ENCODE results near the gene HIGD1A. TPM values are rescaled to one million over a fixed set of nuclear protein-coding genes. Genes with fewer than 3 reads are reported as not detected.

HIGD1A gene
- total RNA-seq, 1 donor from 2014 or later, result 150 TPM

DNA sequence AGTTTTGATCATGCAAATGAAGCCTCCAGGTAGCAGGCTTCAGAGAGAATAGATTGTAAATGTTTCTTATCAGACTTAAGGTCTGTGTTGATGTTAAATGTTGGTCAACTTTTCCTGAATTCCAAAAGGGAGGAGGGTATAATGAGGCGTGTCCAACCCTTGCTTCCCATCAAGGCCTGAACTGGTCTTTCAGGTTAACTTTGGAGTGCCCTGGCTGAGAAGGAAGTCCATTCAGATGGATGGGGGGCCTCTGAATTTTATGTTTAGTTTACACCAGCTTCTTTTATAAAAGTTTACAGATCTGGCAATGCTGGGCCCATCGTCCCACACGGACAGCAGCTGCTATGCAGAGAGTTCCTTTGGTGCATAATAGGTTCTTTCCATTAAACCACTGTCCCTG is 40.2 kb downstream of the HIGD1A start:
- H3K4me1 Mint-ChIP-seq (ENCODE audit: low read depth, unreplicated experiment), result no peaks in the 10 kb centered on the region
- Histone ChIP-seq H3K79me2 (ENCODE audit: insufficient read depth, low read length) (no peaks in the 10 kb centered on the region), H3K4me2 (ENCODE audit: low read length) (no peak overlapping the region), H2AFZ (ENCODE audit: low read depth, low read length) (no peak overlapping the region), H3K36me3 (ENCODE audit: insufficient read depth, low read length) (no peaks in the 10 kb centered on the region), H4K20me1 (ENCODE audit: insufficient read depth, low read length) (no peaks in the 10 kb centered on the region), H3K9ac (ENCODE audit: low read length) (no peak overlapping the region), H3K27ac (ENCODE audit: low read depth, low read length) (no peak overlapping the region), H3K9me3 (ENCODE audit: insufficient read depth, low read depth, low read length) (no peaks in the 10 kb centered on the region), H3K4me3 (ENCODE audit: insufficient read depth, low read depth, low read length) (no peak overlapping the region), H3K27me3 (ENCODE audit: insufficient read depth, low read length) (no peaks in the 10 kb centered on the region), H3K4me1 (ENCODE audit: insufficient read depth, low read length) (no peaks in the 10 kb centered on the region)
- H3K4me3 Mint-ChIP-seq (ENCODE audit: unreplicated experiment), result no peak overlapping the region
- no peak for FAIRE-seq
- no peaks in the 10 kb centered on the region for H3K9me3 Mint-ChIP-seq (ENCODE audit: unreplicated experiment)
- H3K36me3 Mint-ChIP-seq (ENCODE audit: low read depth, unreplicated experiment), result no peaks in the 10 kb centered on the region
- H3K27me3 Mint-ChIP-seq (ENCODE audit: low read depth, unreplicated experiment), result peaks cover 6% of the 10 kb centered on the region
- TF ChIP-seq, protein P1, sequence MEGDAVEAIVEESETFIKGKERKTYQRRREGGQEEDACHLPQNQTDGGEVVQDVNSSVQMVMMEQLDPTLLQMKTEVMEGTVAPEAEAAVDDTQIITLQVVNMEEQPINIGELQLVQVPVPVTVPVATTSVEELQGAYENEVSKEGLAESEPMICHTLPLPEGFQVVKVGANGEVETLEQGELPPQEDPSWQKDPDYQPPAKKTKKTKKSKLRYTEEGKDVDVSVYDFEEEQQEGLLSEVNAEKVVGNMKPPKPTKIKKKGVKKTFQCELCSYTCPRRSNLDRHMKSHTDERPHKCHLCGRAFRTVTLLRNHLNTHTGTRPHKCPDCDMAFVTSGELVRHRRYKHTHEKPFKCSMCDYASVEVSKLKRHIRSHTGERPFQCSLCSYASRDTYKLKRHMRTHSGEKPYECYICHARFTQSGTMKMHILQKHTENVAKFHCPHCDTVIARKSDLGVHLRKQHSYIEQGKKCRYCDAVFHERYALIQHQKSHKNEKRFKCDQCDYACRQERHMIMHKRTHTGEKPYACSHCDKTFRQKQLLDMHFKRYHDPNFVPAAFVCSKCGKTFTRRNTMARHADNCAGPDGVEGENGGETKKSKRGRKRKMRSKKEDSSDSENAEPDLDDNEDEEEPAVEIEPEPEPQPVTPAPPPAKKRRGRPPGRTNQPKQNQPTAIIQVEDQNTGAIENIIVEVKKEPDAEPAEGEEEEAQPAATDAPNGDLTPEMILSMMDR (IDR thresholded peaks at IDR 0.05; ENCODE audit: insufficient read depth, low read depth, low read length), result no peak
- no peak for TF ChIP-seq EZH2 (IDR thresholded peaks at IDR 0.05; ENCODE audit: insufficient read depth, low read length)
- H3K27ac Mint-ChIP-seq (ENCODE audit: unreplicated experiment), result no peak overlapping the region
- DNase-seq (ENCODE audit: low read depth), result no peak

DNA sequence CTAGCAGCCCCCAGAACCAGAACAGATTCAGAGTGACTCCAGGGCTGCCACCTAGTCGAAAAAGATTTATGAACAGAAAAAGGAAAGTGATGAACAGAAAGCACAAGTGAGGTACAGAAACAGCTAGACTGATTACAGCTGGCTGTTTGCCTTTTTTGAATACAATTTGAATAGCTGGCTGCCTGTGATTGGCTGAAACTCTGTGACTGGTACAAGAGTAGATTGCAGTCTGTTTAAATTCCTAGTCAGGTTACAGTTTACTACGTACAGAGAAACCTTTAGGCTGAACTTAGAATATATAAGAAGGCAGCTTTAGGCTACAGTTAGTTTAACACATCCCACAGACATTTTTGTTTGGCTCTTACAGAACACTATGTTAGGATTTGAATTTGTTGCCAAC is 41.3 kb downstream of the HIGD1A start:
- H3K4me1 ChIP-seq (ENCODE audit: insufficient read depth, low read length), result no peaks in the 10 kb centered on the region
- H2AFZ ChIP-seq (ENCODE audit: low read depth, low read length), result no peak overlapping the region
- no peak overlapping the region for H3K9ac ChIP-seq (ENCODE audit: low read length)
- H4K20me1 ChIP-seq (ENCODE audit: insufficient read depth, low read length), result no peaks in the 10 kb centered on the region
- H3K36me3 Mint-ChIP-seq (ENCODE audit: low read depth, unreplicated experiment), result no peaks in the 10 kb centered on the region
- no peak for TF ChIP-seq EZH2 (IDR thresholded peaks at IDR 0.05; ENCODE audit: insufficient read depth, low read length)
- TF ChIP-seq, protein P1 (IDR thresholded peaks at IDR 0.05; ENCODE audit: insufficient read depth, low read depth, low read length), result no peak
- H3K27ac ChIP-seq (ENCODE audit: low read depth, low read length), result no peak overlapping the region
- no peaks in the 10 kb centered on the region for H3K4me1 Mint-ChIP-seq (ENCODE audit: low read depth, unreplicated experiment)
- peak; percentile 44 for DNase-seq (ENCODE audit: low read depth)
- no peak for FAIRE-seq
- H3K4me3 ChIP-seq (ENCODE audit: insufficient read depth, low read depth, low read length), result no peak overlapping the region
- H3K27me3 Mint-ChIP-seq (ENCODE audit: low read depth, unreplicated experiment), result peaks cover 13% of the 10 kb centered on the region
- H3K36me3 ChIP-seq (ENCODE audit: insufficient read depth, low read length), result no peaks in the 10 kb centered on the region
- no peak overlapping the region for H3K27ac Mint-ChIP-seq (ENCODE audit: unreplicated experiment)
- H3K4me3 Mint-ChIP-seq (ENCODE audit: unreplicated experiment), result no peak overlapping the region
- no peaks in the 10 kb centered on the region for H3K79me2 ChIP-seq (ENCODE audit: insufficient read depth, low read length)
- H3K9me3 ChIP-seq (ENCODE audit: insufficient read depth, low read depth, low read length), result no peaks in the 10 kb centered on the region
- no peaks in the 10 kb centered on the region for H3K9me3 Mint-ChIP-seq (ENCODE audit: unreplicated experiment)
- H3K27me3 ChIP-seq (ENCODE audit: insufficient read depth, low read length), result peaks cover 4% of the 10 kb centered on the region
- no peak overlapping the region for H3K4me2 ChIP-seq (ENCODE audit: low read length)

DNA sequence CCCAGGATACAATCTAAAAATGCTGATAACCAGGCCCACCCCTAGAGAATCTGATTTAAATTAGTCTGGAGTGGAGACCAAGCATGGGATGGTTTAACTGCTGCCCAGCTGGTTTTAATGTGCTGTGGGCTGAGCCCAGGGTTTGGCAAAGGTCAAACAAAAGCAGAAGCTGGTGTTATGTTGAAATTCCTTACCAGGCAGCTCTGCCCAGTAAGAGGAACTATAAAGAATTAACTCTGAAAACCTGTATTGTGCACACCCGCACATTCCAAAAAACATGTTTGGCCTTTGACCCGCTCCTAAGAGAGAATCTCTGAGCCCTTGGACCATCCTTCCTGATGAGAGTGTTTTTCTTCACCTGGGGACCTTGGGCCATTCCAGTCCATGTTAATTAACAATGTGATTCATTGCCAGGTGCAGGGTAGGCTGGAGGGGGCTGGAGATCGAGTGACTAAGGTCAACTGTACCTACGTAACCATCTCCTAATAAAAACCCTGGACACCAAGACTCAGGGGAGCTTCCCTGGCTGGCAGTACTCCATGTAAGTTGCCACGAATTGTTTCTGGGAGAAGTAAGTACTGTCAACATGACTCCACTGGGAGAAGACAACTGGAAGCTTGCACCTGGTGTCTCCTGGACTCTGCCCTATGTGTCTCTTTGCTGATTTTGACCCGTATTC is 42.1 kb downstream of the HIGD1A start:
- Mint-ChIP-seq H3K4me1 (ENCODE audit: low read depth, unreplicated experiment) (no peaks in the 10 kb centered on the region), H3K9me3 (ENCODE audit: unreplicated experiment) (no peaks in the 10 kb centered on the region), H3K36me3 (ENCODE audit: low read depth, unreplicated experiment) (no peaks in the 10 kb centered on the region), H3K4me3 (ENCODE audit: unreplicated experiment) (no peak overlapping the region), H3K27ac (ENCODE audit: unreplicated experiment) (no peak overlapping the region), H3K27me3 (ENCODE audit: low read depth, unreplicated experiment) (peaks cover 17% of the 10 kb centered on the region)
- Histone ChIP-seq H3K27me3 (ENCODE audit: insufficient read depth, low read length) (peaks cover 5% of the 10 kb centered on the region), H3K4me1 (ENCODE audit: insufficient read depth, low read length) (no peaks in the 10 kb centered on the region), H3K36me3 (ENCODE audit: insufficient read depth, low read length) (no peaks in the 10 kb centered on the region), H3K9me3 (ENCODE audit: insufficient read depth, low read depth, low read length) (no peaks in the 10 kb centered on the region), H3K4me3 (ENCODE audit: insufficient read depth, low read depth, low read length) (no peak overlapping the region), H3K79me2 (ENCODE audit: insufficient read depth, low read length) (no peaks in the 10 kb centered on the region), H3K9ac (ENCODE audit: low read length) (no peak overlapping the region), H3K4me2 (ENCODE audit: low read length) (no peak overlapping the region), H2AFZ (ENCODE audit: low read depth, low read length) (no peak overlapping the region), H3K27ac (ENCODE audit: low read depth, low read length) (no peak overlapping the region), H4K20me1 (ENCODE audit: insufficient read depth, low read length) (no peaks in the 10 kb centered on the region)
- DNase-seq (ENCODE audit: low read depth), result no peak
- no peak for FAIRE-seq
- TF ChIP-seq EZH2 (IDR thresholded peaks at IDR 0.05; ENCODE audit: insufficient read depth, low read length), result no peak
- TF ChIP-seq, protein P1 (IDR thresholded peaks at IDR 0.05; ENCODE audit: insufficient read depth, low read depth, low read length), result no peak
